Measurements from ENCODE around the gene OCIAD2. TPM values are rescaled to one million over a fixed set of nuclear protein-coding genes. Genes with fewer than 3 reads are reported as not detected.
A peak's percentile ranks its signal among the peaks of the same experiment; 100 is the strongest.
"Not testable (repeated sequence)": the region's sequence is repeated elsewhere in the genome, so short reads cannot be mapped to it uniquely, and the experiment has no call there.

OCIAD2 gene
- total RNA-seq, 2 experiments from 2014 or later, result 65.9 to 102 TPM

- peaks cover 82% of the 10 kb centered on the region for H3K36me3 ChIP-seq (ENCODE audit: insufficient read depth, low read length)
- CTCF ChIA-PET (ENCODE audit: unreplicated experiment), result no interaction called here
- no peaks in the 10 kb centered on the region for H4K20me1 ChIP-seq (ENCODE audit: insufficient read depth, low read length)
- POLR2A ChIA-PET, result interaction anchor here (0.6 kb wide), 1 partner anchor 60 kb away, joined by 4 read pairs; no protein-coding TSS in a partner anchor
- no peaks in the 10 kb centered on the region for H3K9me3 ChIP-seq (ENCODE audit: low read length)
- H3K4me1 ChIP-seq (ENCODE audit: insufficient read depth, low read length, poor library complexity, severe bottlenecking), result no peaks in the 10 kb centered on the region
- no peak overlapping the region for H3K4me2 ChIP-seq (ENCODE audit: low read length)
- TSS peak; percentile 32 for BruUV-seq (replicated peaks)
- DNase-seq (ENCODE audit: low spot score), result no peak
- no peak overlapping the region for H3K27ac ChIP-seq (ENCODE audit: low read depth, low read length, poor library complexity, severe bottlenecking)
- no peaks in the 10 kb centered on the region for H3K79me2 ChIP-seq (ENCODE audit: insufficient read depth, low read depth, low read length)
- H3K9me2 ChIP-seq (ENCODE audit: insufficient read depth, low read length), result no peaks in the 10 kb centered on the region
- H2AFZ ChIP-seq (ENCODE audit: low read length), result no peak overlapping the region
- TF ChIP-seq EZH2phosphoT487 (IDR thresholded peaks at IDR 0.05; ENCODE audit: borderline replicate concordance, low read depth, low read length), result no peak
- TF ChIP-seq, protein P1, sequence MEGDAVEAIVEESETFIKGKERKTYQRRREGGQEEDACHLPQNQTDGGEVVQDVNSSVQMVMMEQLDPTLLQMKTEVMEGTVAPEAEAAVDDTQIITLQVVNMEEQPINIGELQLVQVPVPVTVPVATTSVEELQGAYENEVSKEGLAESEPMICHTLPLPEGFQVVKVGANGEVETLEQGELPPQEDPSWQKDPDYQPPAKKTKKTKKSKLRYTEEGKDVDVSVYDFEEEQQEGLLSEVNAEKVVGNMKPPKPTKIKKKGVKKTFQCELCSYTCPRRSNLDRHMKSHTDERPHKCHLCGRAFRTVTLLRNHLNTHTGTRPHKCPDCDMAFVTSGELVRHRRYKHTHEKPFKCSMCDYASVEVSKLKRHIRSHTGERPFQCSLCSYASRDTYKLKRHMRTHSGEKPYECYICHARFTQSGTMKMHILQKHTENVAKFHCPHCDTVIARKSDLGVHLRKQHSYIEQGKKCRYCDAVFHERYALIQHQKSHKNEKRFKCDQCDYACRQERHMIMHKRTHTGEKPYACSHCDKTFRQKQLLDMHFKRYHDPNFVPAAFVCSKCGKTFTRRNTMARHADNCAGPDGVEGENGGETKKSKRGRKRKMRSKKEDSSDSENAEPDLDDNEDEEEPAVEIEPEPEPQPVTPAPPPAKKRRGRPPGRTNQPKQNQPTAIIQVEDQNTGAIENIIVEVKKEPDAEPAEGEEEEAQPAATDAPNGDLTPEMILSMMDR (conservative IDR thresholded peaks at IDR 0.05; ENCODE audit: low read length), result no peak
- intact Hi-C loops (cut with micrococcal nuclease; ENCODE audit: unreplicated experiment), result no loop called here
- H3K4me3 ChIP-seq (ENCODE audit: low read depth, low read length, poor library complexity, severe bottlenecking), result no peak overlapping the region
Measured at GRCh38 chr4:48853604-48854394, 52.8 kb downstream of the OCIAD2 start.

- no peak overlapping the region for H3K4me2 ChIP-seq (ENCODE audit: low read length)
- no peak for TF ChIP-seq EZH2phosphoT487 (IDR thresholded peaks at IDR 0.05; ENCODE audit: borderline replicate concordance, low read depth, low read length)
- TF ChIP-seq, protein P1 (conservative IDR thresholded peaks at IDR 0.05; ENCODE audit: low read length), result no peak
- intact Hi-C loops (cut with micrococcal nuclease; ENCODE audit: unreplicated experiment), result no loop called here
- H2AFZ ChIP-seq (ENCODE audit: low read length), result no peak overlapping the region
- H3K79me2 ChIP-seq (ENCODE audit: insufficient read depth, low read depth, low read length), result peaks cover 18% of the 10 kb centered on the region
- H3K4me3 ChIP-seq (ENCODE audit: low read depth, low read length, poor library complexity, severe bottlenecking), result no peak overlapping the region
- no peaks in the 10 kb centered on the region for H3K4me1 ChIP-seq (ENCODE audit: insufficient read depth, low read length, poor library complexity, severe bottlenecking)
- BruUV-seq (replicated peaks), result no TSS peak
- no peaks in the 10 kb centered on the region for H4K20me1 ChIP-seq (ENCODE audit: insufficient read depth, low read length)
- H3K27ac ChIP-seq (ENCODE audit: low read depth, low read length, poor library complexity, severe bottlenecking), result no peak overlapping the region
- POLR2A ChIA-PET, result interaction anchor here (0.6 kb wide), 1 partner anchor 14 kb away, joined by 7 read pairs; no protein-coding TSS in a partner anchor
- CTCF ChIA-PET (ENCODE audit: unreplicated experiment), result no interaction called here
- no peak for DNase-seq (ENCODE audit: low spot score)
- H3K9me3 ChIP-seq (ENCODE audit: low read length), result peaks cover 5% of the 10 kb centered on the region; the same call in 1 of the 2 replicates
- H3K36me3 ChIP-seq (ENCODE audit: insufficient read depth, low read length), result peaks cover 84% of the 10 kb centered on the region
- no peaks in the 10 kb centered on the region for H3K9me2 ChIP-seq (ENCODE audit: insufficient read depth, low read length)
Measured at GRCh38 chr4:48851651-48852050, 54.9 kb downstream of the OCIAD2 start.

DNA sequence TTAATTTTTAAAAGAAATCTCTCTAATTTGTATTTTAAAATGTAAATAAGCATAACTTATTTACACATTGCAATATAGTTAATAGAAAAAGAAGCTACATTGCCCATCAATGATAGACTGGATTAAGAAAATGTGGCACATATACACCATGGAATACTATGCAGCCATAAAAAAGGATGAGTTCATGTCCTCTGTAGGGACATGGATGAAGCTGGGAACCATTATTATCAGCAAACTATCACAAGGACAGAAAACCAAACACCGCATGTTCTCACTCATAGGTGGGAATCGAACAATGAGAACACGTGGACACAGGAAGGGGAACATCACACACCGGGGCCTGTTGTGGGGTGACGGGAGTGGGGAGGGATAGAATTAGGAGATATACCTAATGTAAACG is 57.8 kb downstream of the OCIAD2 start:
- peaks cover 90% of the 10 kb centered on the region for H3K36me3 ChIP-seq (ENCODE audit: insufficient read depth, low read length)
- H3K27ac ChIP-seq (ENCODE audit: low read depth, low read length, poor library complexity, severe bottlenecking); H3K4me2 ChIP-seq (ENCODE audit: low read length); H3K4me1 ChIP-seq (ENCODE audit: insufficient read depth, low read length, poor library complexity, severe bottlenecking); CTCF ChIA-PET (ENCODE audit: unreplicated experiment); H4K20me1 ChIP-seq (ENCODE audit: insufficient read depth, low read length); H2AFZ ChIP-seq (ENCODE audit: low read length); H3K9me2 ChIP-seq (ENCODE audit: insufficient read depth, low read length); intact Hi-C loops (cut with micrococcal nuclease; ENCODE audit: unreplicated experiment); DNase-seq (ENCODE audit: low spot score); H3K4me3 ChIP-seq (ENCODE audit: low read depth, low read length, poor library complexity, severe bottlenecking); H3K9me3 ChIP-seq (ENCODE audit: low read length): not testable (repeated sequence)
- BruUV-seq (replicated peaks), result TSS peak; percentile 12
- POLR2A ChIA-PET, result interaction anchor here (0.6 to 2.5 kb wide), 6 partner anchors 9 to 68 kb away, joined by 3 to 11 read pairs (median 5); no protein-coding TSS in a partner anchor
- H3K79me2 ChIP-seq (ENCODE audit: insufficient read depth, low read depth, low read length), result peaks cover 33% of the 10 kb centered on the region
